ENCODE measurements around the gene ATRAID.

The ATRAID gene

DNA sequence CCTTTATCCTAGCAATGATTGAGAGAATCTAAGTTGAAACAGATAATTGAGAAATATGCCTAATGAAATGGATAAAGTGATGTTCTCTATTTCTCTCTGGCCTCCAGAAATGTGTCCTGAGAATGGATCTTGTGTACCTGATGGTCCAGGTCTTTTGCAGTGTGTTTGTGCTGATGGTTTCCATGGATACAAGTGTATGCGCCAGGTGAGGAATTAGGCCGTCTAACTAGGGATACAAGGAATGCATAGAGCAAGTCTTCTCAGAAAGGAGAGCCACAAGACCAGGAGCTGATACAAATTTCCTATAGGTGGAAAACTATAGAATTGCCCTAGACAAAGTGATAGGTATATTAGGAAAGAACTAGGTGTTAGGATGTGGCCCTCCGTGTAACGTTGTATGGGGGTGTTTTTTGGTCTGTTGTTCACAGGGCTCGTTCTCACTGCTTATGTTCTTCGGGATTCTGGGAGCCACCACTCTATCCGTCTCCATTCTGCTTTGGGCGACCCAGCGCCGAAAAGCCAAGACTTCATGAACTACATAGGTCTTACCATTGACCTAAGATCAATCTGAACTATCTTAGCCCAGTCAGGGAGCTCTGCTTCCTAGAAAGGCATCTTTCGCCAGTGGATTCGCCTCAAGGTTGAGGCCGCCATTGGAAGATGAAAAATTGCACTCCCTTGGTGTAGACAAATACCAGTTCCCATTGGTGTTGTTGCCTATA lies 4.7 kb downstream of the ATRAID start:
- no peak for DNase-seq (ENCODE audit: low read depth, low spot score)
- peak overlapping the region; percentile 86 for H3K4me3 ChIP-seq (ENCODE audit: low read length)

DNA sequence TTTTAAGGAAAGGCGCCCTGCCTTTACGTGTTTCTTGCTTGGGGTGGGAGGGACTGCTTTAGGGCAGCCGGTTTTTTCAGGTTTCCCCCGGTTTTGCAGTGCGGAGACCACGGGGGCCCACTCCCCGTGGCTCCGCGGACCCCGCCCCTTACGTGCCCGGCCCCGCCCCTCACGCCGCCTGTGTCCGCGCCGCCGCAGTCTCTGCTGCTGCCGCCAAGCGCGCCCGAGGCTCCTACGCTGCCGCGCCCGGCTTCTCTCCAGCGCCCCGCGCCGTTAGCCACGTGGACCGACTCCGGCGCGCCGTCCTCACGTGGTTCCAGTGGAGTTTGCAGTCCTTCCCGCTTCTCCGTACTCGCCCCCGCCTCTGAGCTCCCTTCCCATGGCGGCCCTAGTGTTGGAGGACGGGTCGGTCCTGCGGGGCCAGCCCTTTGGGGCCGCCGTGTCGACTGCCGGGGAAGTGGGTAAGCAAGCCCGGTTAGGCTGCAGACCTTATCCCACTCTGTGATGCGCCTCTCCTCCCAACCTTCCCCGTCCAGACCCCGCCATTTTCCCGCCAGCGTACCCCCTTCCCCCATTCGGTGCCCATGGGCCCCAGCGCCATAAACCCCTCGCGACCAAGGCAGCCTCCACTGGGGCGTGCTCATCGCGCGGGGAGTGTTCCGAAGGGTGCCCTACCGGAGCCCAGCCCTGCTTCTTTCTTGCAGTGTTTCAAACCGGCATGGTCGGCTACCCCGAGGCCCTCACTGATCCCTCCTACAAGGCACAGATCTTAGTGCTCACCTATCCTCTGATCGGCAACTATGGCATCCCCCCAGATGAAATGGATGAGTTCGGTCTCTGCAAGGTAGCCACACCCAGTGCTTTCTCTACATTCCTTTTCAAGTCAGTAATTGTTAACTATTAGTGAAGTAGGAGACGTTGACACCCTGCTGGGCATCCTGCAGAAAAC lies 5.6 kb downstream of the ATRAID start, which contains the start of gene CAD:
TSS of gene CAD (plus strand) at position 197 of the 949 bp plus-strand sequence. CDS start at position 380, 183 bp downstream.
- DNase-seq (ENCODE audit: low read depth, low spot score), result peak; percentile 85
- peak within 1 kb of the TSS; percentile 86 for H3K4me3 ChIP-seq (ENCODE audit: low read length)

DNA sequence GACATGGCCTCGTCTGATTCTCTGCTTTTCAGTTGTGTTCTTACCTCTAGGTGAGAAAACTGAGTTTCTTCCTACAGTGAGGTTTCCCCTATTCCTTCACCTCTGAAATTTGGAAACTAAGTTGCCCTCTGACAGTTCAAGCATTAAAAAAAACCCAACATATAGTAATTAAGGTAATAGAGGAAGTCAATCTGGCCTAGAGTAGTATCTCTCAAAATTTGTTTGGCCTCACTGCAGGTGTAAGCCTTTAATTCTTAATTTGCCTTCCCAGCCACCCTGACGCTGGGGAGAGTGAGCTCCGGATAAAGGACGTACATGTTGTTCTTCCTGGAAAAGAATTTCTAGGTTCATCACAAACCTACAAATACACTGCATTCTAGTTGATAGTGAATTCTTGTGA lies 6.8 kb downstream of the ATRAID start:
- no peak for DNase-seq (ENCODE audit: low read depth, low spot score)

DNA sequence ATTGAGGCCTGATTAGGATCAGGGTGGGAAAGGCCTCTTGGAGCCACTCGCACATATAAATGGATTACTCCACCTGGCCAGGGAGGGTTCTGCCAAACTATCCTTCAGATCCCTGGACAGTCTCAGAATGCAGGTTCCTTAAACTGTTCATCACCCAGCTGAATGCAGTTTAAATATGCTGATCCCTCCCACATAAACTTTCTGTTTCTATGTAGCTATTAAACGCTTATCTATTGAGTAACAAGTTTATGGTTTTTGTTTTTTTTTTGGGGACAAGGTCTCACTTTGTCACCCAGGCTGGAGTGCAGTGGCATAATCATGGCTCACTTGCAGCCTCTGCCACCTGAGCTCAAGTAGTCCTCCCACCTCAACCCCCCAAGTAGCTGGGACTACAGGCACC lies 7.2 kb downstream of the ATRAID start:
- H3K4me3 ChIP-seq (ENCODE audit: low read length), result no peak overlapping the region
- no peak for DNase-seq (ENCODE audit: low read depth, low spot score)

More for the DNA sequence above, 6.8 kb downstream of the ATRAID start:
- peak overlapping the region; percentile 86 for H3K4me3 ChIP-seq (ENCODE audit: low read length)

DNA sequence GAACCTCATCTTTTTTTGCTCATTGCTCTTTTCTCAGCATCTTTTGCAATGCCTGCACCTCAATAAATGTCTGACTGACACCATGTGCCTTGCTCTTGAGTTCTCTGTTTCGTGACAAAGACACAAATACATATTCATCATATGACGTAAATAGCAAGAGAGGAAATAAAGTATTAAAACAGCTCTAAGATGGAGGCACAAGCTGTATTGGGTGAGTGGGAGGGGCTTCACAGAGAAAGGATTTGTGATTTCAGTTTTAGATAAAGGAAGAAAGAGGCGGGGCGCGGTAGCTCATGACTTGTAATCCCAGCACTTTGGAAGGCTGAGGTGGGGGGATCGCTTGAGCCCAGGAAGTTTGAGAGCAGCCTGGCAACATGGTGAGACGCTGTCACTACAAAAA lies 8.2 kb downstream of the ATRAID start:
- DNase-seq (ENCODE audit: low read depth, low spot score), result no peak

DNA sequence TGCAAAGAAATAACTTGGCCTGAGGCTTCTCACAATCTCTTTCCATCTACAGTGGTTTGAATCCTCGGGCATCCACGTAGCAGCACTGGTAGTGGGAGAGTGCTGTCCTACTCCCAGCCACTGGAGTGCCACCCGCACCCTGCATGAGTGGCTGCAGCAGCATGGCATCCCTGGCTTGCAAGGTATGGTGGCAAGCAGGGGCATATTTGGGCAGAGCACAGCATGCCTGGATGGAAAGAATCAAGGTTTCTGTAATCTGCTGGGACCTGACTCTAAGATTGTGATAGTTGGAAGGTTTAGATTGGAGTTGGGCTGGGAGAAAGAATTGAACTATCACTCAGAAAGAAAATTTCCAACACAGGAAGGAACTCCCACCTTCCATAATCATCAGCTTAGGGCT lies 9.3 kb downstream of the ATRAID start:
- H3K4me3 ChIP-seq (ENCODE audit: low read length), result no peak overlapping the region
- DNase-seq (ENCODE audit: low read depth, low spot score), result no peak

More for the DNA sequence above, 8.2 kb downstream of the ATRAID start:
- no peak overlapping the region for H3K4me3 ChIP-seq (ENCODE audit: low read length)

DNA sequence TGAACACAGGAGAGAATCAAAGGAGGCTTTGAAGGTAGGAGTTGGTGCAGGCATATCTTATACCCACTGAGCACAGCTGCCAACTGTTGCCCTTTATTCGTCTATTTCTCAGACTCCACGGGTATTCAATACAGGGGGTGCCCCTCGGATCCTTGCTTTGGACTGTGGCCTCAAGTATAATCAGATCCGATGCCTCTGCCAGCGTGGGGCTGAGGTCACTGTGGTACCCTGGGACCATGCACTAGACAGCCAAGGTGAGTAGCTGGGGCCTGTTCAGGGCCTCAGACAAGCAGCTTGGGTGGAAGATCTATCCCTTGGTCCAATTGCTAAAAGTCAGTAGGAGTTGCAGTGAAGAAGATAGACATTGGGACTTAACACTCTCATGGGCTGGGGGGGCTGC lies 10.6 kb downstream of the ATRAID start:
- no peak overlapping the region for H3K4me3 ChIP-seq (ENCODE audit: low read length)
- DNase-seq (ENCODE audit: low read depth, low spot score), result no peak

DNA sequence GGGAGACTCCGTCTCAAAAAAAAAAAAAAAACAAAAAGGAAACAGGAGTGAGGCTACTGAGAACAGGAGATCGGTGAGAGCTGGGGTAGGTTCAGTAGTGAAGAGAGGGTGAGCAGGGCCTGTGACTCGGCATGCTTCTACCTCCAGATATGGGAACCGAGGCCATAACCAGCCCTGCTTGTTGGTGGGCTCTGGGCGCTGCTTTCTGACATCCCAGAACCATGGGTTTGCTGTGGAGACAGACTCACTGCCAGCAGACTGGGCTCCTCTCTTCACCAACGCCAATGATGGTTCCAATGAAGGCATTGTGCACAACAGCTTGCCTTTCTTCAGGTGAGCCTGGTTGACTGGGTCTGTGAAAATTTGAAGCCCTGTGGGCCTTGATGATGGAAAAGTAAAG lies 11.6 kb downstream of the ATRAID start:
- no peak for DNase-seq (ENCODE audit: low read depth, low spot score)
- no peak overlapping the region for H3K4me3 ChIP-seq (ENCODE audit: low read length)

DNA sequence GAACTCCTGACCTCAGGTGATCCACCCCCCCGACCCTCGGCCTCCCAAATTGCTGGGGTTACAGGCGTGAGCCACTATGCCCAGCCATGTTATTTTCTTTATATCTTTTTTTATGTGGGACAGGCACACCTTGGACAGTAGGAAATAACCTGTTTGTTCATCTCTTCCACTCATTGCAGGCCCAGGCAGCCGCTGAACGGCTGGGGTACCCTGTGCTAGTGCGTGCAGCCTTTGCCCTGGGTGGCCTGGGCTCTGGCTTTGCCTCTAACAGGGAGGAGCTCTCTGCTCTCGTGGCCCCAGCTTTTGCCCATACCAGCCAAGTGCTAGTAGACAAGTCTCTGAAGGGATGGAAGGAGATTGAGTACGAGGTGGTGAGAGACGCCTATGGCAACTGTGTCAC lies 13.7 kb downstream of the ATRAID start:
- no peak overlapping the region for H3K4me3 ChIP-seq (ENCODE audit: low read length)
- DNase-seq (ENCODE audit: low read depth, low spot score), result no peak

DNA sequence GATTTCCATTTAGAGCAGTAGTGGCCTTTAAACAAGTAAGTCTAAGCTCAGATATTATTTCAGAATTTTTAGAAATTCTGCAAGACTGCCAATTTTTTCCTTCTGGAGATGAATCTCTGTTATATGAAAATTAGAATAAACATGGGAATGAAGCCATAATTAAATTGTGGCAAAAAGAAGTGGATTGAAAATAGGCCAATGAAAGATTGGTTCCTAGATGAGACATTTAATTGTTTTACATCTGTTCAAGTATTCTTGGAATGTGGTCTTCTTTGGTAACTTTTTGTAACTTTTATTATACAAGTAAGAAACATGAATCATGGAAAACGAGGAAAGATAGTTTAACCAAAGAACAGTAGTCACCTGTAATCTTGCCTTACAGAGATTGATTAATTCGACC lies 15.7 kb downstream of the ATRAID start:
- no peak overlapping the region for H3K4me3 ChIP-seq (ENCODE audit: low read length)
- DNase-seq (ENCODE audit: low read depth, low spot score), result no peak

DNA sequence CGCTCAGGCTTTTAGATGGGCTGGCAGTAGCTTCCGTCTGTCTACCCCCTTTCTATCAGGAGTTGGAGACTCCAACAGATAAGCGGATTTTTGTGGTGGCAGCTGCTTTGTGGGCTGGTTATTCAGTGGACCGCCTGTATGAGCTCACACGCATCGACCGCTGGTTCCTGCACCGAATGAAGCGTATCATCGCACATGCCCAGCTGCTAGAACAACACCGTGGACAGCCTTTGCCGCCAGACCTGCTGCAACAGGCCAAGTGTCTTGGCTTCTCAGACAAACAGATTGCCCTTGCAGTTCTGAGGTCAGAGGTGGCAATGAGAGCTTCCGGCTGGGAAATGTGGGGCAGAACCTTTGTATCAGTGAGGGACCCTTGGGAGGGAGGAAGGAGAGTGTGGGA lies 20.1 kb downstream of the ATRAID start:
- no peak overlapping the region for H3K4me3 ChIP-seq (ENCODE audit: low read length)
- no peak for DNase-seq (ENCODE audit: low read depth, low spot score)

DNA sequence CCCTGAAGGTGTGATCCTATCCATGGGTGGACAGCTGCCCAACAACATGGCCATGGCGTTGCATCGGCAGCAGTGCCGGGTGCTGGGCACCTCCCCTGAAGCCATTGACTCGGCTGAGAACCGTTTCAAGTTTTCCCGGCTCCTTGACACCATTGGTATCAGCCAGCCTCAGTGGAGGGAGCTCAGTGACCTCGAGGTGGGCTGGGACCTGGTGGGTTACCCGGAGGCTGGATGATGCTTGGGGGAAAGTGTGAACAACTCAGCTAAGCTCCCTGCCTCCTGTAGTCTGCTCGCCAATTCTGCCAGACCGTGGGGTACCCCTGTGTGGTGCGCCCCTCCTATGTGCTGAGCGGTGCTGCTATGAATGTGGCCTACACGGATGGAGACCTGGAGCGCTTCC lies 21.5 kb downstream of the ATRAID start:
- H3K4me3 ChIP-seq (ENCODE audit: low read length), result no peak overlapping the region
- DNase-seq (ENCODE audit: low read depth, low spot score), result no peak

DNA sequence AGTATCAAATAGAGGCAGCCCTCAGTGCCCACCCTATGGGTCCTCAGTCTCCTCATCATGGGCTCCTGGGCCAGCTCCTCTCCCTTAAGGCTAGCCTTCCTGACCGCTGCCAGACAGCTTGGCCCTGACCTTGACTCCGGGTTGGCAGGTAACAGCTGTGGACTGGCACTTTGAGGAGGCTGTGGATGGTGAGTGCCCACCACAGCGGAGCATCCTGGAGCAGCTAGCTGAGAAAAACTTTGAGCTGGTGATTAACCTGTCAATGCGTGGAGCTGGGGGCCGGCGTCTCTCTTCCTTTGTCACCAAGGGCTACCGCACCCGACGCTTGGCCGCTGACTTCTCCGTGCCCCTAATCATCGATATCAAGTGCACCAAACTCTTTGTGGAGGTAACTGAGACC lies 24.3 kb downstream of the ATRAID start:
- no peak overlapping the region for H3K4me3 ChIP-seq (ENCODE audit: low read length)
- DNase-seq (ENCODE audit: low read depth, low spot score), result no peak

DNA sequence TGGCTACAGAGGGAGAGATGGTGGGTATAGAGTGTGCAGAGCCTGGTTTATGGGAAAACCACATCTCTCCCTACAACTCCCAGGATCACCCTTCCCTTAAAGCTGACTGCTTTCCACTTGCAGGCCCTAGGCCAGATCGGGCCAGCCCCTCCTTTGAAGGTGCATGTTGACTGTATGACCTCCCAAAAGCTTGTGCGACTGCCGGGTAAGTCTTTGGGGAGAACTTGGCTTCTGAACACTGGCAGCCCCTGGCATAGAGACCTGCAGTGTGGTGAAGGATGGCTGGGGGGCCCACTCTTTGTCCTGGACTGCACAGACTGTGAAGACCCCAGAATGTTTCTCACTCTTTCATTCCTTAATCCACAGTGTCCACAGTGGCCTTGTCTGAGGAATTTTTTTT lies 24.8 kb downstream of the ATRAID start:
- DNase-seq (ENCODE audit: low read depth, low spot score), result no peak
- no peak overlapping the region for H3K4me3 ChIP-seq (ENCODE audit: low read length)

DNA sequence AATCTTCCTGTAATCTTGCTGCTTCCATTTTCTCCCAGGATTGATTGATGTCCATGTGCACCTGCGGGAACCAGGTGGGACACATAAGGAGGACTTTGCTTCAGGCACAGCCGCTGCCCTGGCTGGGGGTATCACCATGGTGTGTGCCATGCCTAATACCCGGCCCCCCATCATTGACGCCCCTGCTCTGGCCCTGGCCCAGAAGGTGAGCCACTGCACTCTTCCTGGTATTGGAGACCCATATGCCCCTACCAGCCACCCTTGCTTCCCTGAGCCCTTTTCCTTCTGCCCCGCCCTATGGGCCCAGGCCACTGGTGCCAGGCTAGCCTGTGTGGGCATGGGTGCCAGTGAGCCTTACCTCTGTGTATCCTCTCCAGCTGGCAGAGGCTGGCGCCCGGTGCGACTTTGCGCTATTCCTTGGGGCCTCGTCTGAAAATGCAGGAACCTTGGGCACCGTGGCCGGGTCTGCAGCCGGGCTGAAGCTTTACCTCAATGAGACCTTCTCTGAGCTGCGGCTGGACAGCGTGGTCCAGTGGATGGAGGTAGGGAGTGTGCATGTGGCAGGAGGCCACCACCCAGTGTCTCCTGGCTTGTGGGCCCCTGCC lies 25.6 kb downstream of the ATRAID start:
- no peak for DNase-seq (ENCODE audit: low read depth, low spot score)
- no peak overlapping the region for H3K4me3 ChIP-seq (ENCODE audit: low read length)

DNA sequence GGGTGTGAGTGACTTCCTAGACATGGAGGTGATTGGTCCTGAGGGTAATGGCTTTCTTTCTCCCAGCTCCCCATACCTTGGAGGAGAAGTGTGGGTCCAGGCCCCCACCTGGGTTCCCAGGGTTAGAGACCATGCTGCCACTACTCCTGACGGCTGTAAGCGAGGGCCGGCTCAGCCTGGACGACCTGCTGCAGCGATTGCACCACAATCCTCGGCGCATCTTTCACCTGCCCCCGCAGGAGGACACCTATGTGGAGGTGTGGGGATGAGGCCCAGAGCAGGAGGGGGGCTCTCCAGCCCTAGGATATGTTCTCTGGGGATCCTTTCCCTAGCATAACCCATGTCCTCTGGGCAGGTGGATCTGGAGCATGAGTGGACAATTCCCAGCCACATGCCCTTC lies 27.1 kb downstream of the ATRAID start:
- no peak for DNase-seq (ENCODE audit: low read depth, low spot score)
- H3K4me3 ChIP-seq (ENCODE audit: low read length), result no peak overlapping the region

DNA sequence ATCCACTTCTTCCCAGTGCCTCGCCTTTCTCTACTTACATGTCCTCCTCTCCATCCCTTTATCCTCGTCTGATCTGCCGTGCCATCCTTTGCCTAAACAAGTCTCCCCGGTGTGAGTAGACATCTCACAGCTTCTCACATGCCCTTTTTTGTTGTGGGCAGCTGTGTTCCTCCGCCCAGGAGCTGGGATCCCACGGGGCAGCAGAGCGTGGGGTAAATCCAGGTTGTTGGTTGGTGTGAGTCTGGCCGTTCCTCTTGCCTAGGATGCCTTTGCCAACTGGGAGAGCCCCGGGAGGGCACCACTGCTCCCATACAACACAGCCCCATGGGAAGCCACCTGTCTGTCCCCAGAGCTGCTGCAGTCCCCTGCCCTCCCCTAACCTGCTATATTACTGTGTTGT lies 28.6 kb downstream of the ATRAID start:
- no peak for DNase-seq (ENCODE audit: low read depth, low spot score)
- H3K4me3 ChIP-seq (ENCODE audit: low read length), result no peak overlapping the region

DNA sequence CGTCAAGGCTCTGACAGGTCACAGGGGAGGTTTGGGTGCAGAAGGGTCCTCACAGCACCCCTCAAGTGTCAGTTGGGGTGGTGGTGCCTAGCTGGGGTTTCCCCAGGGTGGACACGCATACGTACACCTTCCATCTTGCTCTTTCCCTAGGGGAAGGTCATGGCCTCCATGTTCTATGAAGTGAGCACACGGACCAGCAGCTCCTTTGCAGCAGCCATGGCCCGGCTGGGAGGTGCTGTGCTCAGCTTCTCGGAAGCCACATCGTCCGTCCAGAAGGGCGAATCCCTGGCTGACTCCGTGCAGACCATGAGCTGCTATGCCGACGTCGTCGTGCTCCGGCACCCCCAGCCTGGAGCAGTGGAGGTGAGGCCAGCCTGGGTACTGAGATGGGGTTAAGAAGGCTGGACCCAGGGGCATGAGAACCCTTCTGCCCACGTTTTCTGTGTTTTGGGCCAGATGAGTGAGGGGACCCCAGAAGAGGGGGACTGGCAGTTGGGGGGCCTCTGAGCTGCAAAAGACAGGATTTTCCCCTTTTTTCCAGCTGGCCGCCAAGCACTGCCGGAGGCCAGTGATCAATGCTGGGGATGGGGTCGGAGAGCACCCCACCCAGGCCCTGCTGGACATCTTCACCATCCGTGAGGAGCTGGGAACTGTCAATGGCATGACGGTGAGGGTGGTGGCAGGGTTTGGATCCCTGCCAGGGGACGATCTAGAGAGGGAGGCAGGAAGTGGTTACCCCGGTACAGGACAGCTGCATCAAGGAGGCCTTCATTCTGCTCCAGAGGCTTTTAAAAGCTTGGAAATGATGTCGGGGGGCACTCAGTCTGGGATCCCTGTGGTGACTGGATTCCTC lies 30.1 kb downstream of the ATRAID start:
- no peak overlapping the region for H3K4me3 ChIP-seq (ENCODE audit: low read length)
- DNase-seq (ENCODE audit: low read depth, low spot score), result peak; percentile 42

DNA sequence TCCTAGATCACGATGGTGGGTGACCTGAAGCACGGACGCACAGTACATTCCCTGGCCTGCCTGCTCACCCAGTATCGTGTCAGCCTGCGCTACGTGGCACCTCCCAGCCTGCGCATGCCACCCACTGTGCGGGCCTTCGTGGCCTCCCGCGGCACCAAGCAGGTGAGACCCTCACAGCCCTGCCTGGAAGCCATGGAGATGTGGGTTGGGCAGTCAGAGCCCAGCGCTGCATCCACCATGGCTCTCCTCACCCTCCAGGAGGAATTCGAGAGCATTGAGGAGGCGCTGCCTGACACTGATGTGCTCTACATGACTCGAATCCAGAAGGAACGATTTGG lies 30.7 kb downstream of the ATRAID start:
- no peak for DNase-seq (ENCODE audit: low read depth, low spot score)

More for the DNA sequence above, 30.7 kb downstream of the ATRAID start:
- no peak overlapping the region for H3K4me3 ChIP-seq (ENCODE audit: low read length)

All from Jurkat, Clone E6-1 (cell line).